ENCODE measurements around the gene MAD2L1. TPM values are rescaled to one million over a fixed set of nuclear protein-coding genes. Genes with fewer than 3 reads are reported as not detected.

Gene MAD2L1
- total RNA-seq, 2 donors from 2014 or later, result 2.4 to 11.0 TPM

DNA sequence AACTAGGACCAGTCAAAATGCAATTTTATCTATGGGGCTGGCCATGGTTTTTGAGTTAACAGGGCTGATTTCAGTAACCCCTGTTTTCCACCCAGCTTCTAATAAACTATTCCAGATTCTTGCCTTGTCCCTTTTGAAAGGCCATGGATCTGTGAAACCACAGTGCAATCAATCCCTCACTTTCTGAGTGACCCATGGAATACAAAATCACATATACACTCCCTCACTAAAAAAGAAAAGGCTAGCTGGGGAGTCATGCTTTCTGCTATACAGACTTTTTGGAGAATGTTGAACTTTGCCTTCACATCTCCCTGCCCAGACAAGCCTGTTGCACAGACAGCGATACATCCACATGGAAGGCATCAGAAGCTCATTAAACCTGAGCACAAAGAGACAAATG, 47.9 kb downstream of the MAD2L1 start:
- Histone ChIP-seq H3K4me1 (replicated peaks) (no peaks in the 10 kb centered on the region), H3K27me3 (replicated peaks; ENCODE audit: insufficient read depth) (no peaks in the 10 kb centered on the region), H3K27ac (no peak overlapping the region), H3K4me3 (no peak overlapping the region), H3K9me3 (no peaks in the 10 kb centered on the region), H3K36me3 (no peaks in the 10 kb centered on the region)
- intact Hi-C loops (cut with DNase I), result no loop called here
- WGBS, result 83% methylated on average over 1 of the region's 1 CpG
- DNase-seq (ENCODE audit: low spot score), result no peak
- TF ChIP-seq POLR2A (IDR thresholded peaks at IDR 0.05) (no peak), POLR2AphosphoS5 (IDR thresholded peaks at IDR 0.05) (no peak), CTCF (IDR thresholded peaks at IDR 0.05) (no peak)

DNA sequence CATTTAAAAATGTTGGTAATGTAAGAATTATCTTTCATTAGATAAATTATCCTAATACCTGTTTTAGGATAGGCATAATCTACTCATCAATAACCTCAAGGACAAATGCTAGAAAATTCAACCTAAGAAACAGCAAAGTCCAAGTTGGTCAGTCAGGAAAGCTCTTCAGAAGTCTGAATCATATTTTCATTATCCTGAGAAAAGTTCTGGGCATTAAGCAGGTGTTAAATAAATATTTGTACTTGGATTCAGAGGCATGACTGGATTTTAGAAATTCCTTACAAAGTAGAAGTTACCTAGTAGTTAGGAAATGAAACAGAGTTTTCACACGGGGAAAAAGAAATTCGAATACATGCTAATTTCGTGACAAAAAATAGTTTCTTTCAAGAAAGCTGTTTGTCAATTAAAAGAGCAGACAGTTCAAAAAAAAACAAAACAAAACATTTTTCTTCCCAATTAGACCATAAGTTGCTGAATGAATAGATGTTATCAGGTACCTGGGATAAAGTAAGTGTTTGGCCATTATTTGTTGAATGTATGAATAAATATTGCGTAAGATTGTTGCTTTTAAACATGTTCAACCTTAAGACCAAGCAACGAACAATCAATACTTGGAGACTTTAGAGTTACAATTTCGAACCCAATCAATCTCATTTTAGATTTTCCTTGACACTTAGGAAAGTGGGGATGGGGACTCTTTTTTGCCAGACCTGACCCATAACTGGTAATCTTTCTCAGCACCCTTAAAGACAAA, 48.5 kb downstream of the MAD2L1 start:
- Histone ChIP-seq H3K9me3 (no peaks in the 10 kb centered on the region), H3K27ac (no peak overlapping the region), H3K36me3 (no peaks in the 10 kb centered on the region), H3K4me3 (no peak overlapping the region), H3K4me1 (replicated peaks) (no peaks in the 10 kb centered on the region), H3K27me3 (replicated peaks; ENCODE audit: insufficient read depth) (no peaks in the 10 kb centered on the region)
- no peak for TF ChIP-seq POLR2AphosphoS5 (IDR thresholded peaks at IDR 0.05)
- TF ChIP-seq CTCF (IDR thresholded peaks at IDR 0.05), result no peak
- TF ChIP-seq POLR2A (IDR thresholded peaks at IDR 0.05), result no peak
- 87% methylated on average over 6 of the region's 6 CpGs for WGBS
- intact Hi-C loops (cut with DNase I), result no loop called here
- DNase-seq (ENCODE audit: low spot score), result no peak

DNA sequence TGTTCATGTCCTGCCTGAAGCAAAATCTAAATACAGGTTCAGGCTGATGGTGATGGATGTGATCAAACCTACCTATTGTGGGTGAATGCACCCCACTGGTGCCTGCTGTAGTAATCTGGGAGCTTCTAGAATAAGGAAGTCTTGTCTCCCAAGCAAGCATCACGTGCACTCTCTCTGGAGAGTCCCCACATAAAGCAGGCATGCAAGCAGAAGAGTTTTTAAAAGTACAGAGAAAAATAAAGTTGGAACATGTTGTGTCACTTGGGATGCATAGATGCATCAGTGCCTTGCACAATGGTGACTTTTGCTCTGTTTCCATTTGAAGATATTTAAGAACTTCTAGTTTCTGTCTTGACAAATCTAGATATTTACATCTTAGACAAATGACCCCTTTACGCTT, 54.9 kb downstream of the MAD2L1 start:
- H3K4me3 ChIP-seq, result no peak overlapping the region
- H3K36me3 ChIP-seq, result no peaks in the 10 kb centered on the region
- WGBS, result 63% methylated on average over 2 of the region's 2 CpGs
- DNase-seq (ENCODE audit: low spot score), result no peak
- no peaks in the 10 kb centered on the region for H3K27me3 ChIP-seq (replicated peaks; ENCODE audit: insufficient read depth)
- no peaks in the 10 kb centered on the region for H3K4me1 ChIP-seq (replicated peaks)
- no peak for TF ChIP-seq POLR2A (IDR thresholded peaks at IDR 0.05)
- TF ChIP-seq CTCF (IDR thresholded peaks at IDR 0.05), result no peak
- no peak for TF ChIP-seq POLR2AphosphoS5 (IDR thresholded peaks at IDR 0.05)
- H3K27ac ChIP-seq, result no peak overlapping the region
- intact Hi-C loops (cut with DNase I), result no loop called here
- no peaks in the 10 kb centered on the region for H3K9me3 ChIP-seq

- 92% methylated on average over 4 of the region's 4 CpGs for WGBS
- Histone ChIP-seq H3K27me3 (replicated peaks; ENCODE audit: insufficient read depth) (no peaks in the 10 kb centered on the region), H3K4me1 (replicated peaks) (no peaks in the 10 kb centered on the region), H3K36me3 (no peaks in the 10 kb centered on the region), H3K27ac (no peak overlapping the region), H3K9me3 (no peaks in the 10 kb centered on the region), H3K4me3 (no peak overlapping the region)
- DNase-seq (ENCODE audit: low spot score), result no peak
- TF ChIP-seq POLR2AphosphoS5 (IDR thresholded peaks at IDR 0.05) (no peak), CTCF (IDR thresholded peaks at IDR 0.05) (no peak), POLR2A (IDR thresholded peaks at IDR 0.05) (no peak)
- intact Hi-C loops (cut with DNase I), result no loop called here
Observed at GRCh38 chr4:120010646-120011045, 56.0 kb downstream of the MAD2L1 start.

DNA sequence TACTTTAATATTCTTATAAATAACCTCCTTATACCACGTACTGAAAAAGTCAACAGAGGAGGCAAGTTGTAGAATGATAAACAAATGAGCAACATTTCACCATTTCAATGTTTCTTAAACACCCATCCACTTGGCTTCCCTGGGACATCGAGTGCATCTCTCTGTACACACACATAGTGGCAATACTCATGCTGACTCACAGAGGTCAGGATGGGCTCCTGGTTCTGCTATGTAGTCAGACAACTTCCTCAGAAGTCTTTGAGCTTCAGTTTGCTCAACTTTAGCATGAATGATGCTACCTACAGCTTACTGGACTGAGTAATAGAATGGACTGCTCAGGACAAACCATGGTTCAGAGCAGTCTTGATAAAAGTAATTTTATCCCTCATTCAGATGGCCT, 56.9 kb downstream of the MAD2L1 start:
- H3K4me1 ChIP-seq (replicated peaks), result no peaks in the 10 kb centered on the region
- WGBS, result 64% methylated on average over 2 of the region's 2 CpGs
- DNase-seq (ENCODE audit: low spot score), result no peak
- intact Hi-C loops (cut with DNase I), result no loop called here
- H3K27ac ChIP-seq, result no peak overlapping the region
- H3K4me3 ChIP-seq, result no peak overlapping the region
- no peaks in the 10 kb centered on the region for H3K27me3 ChIP-seq (replicated peaks; ENCODE audit: insufficient read depth)
- no peaks in the 10 kb centered on the region for H3K9me3 ChIP-seq
- H3K36me3 ChIP-seq, result no peaks in the 10 kb centered on the region
- TF ChIP-seq POLR2AphosphoS5 (IDR thresholded peaks at IDR 0.05) (no peak), CTCF (IDR thresholded peaks at IDR 0.05) (no peak), POLR2A (IDR thresholded peaks at IDR 0.05) (no peak)

Data from prostate gland (tissue), 2 donors.